ENCODE measurements around the gene THY1.
"Not testable (repeated sequence)": the region's sequence is repeated elsewhere in the genome, so short reads cannot be mapped to it uniquely, and the experiment has no call there.

THY1 gene

GRCh38 chr11:119417726-119418540 is 5.0 kb downstream of the THY1 start:
- DNase-seq: no peak

DNA sequence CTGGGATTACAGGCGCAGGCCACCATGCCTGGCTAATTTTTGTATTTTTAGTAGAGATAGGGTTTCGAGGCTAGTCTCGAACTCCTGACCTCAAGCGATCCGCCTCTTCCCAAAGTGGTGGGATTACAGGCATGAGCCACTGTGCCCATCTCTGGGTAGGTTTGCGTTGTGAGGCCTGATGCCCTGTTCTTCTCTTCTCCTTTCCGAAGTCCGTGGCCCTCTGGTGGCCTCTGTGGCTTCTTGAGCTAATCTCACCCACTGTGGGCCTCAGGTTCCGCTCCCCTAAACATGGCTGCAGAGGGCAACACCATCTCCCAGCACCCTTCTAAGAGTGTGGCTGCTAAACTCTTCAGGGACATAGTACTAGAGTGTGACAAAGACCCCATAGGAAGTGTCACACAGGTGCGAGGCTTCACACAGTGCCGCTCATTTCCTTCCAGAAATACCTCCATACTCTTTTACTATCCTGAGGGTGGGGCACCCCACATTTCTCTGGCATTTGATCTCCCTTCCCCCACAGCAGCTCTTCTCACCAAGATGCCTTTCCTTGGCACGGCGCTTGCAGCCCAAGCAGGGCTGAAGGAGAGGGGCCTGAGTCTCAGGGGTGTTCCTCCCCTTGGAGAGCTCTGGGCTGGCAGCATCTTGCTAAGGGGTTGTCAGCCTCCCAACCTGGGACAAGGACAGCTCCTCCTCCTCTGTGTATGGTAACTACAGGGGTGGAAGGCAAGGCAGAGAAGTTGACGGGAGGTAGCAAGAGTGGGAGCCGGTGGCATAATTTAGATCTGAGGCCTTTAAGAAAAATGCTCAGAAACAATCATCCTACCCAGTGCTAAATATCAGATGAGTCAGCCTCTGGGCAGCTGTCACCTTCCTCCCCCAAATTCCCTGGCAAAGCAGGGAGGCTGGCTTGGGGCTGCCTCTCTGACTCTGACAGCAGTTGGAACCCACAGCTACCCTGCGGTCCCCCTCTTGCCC is 6.1 kb downstream of the THY1 start:
- DNase-seq: no peak

GRCh38 chr11:119415966-119416365 is 7.0 kb downstream of the THY1 start:
- no peak for DNase-seq

- DNase-seq: no peak
Observed at GRCh38 chr11:119415517-119415916, 7.5 kb downstream of the THY1 start.

GRCh38 chr11:119414734-119415133 is 8.2 kb downstream of the THY1 start:
- DNase-seq: no peak

- DNase-seq: no peak
Observed at GRCh38 chr11:119414321-119414720, 8.7 kb downstream of the THY1 start.

- DNase-seq: no peak
Observed at GRCh38 chr11:119412072-119412471, 10.9 kb downstream of the THY1 start.

DNA sequence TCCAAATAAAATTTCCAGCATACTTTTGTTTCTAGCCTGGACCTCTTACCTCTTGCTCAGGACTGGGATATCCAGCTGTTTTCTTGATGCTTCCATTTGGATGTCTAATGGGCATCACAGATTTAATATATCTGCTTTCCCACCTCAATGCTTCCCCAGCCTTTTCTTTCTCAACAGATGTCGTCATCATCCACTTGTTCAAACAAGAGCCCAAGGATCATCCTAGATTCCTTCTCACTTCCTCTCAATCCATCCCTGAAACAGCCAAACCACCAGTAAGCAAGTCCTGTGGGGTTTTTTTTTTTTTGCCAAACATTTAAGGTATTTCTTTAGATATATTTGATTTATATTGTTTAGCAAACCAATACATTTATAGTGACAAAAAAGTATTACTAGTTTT is 12.5 kb downstream of the THY1 start:
- no peak for DNase-seq

DNA sequence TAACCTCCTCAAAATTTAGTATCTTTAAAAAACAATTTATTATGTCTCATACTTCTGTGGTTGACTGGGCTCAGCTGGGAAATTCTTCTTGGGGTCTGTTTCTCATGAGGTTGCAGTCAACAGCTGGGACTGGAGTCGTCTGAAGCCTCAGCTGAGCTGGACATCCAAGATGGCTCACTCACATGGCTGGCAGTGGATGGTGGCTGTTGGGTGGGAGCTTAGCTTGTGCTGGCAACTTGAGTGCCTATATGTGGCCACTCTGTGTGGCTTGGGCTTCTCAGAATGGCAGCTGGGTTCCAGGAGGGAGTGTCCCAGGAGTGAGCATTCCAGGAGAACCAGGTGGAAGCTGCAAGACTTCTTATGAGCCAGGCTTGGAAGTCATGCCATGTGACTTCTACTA is 13.2 kb downstream of the THY1 start:
- no peak for DNase-seq

GRCh38 chr11:119406005-119406404 is 17.0 kb downstream of the THY1 start:
- DNase-seq: no peak

DNA sequence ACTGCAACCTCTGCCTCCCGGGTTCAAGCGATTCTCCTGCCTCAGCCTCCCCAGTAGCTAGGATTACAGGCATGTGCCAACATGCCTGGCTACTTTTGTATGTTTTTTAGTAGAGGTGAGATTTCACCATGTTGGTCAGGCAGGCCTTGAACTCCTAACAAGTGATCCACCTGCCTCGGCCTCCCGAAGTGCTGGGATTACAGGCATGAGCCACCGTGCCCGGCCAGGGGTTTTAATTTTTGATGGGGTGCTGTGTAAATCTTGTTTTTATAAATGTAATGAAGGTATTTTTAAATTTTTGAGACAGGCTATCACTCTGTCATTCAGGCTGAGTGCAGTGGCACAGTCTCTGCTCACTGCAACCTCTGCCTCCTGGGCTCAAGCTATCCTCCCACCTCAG is 17.5 kb downstream of the THY1 start:
- DNase-seq: not testable (repeated sequence)

DNA sequence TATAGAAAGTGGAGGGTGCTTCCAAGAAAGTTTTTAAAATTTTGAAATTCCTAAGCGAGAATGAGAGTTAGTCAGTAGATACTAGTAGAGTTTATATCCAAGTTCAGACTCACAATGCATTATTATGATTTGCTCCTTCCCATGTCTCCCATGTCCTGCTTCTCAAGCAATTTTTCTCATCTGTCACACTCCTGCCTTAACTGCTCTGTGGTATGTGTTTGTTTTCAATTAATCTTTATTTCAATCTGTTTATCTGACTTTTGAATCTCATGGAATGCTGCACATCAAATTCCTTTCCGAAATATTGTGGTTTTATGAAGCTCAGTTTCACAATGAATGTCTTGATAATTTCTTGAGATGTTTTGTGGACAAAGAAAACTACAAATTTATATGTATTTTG is 18.1 kb downstream of the THY1 start:
- no peak for DNase-seq

DNA sequence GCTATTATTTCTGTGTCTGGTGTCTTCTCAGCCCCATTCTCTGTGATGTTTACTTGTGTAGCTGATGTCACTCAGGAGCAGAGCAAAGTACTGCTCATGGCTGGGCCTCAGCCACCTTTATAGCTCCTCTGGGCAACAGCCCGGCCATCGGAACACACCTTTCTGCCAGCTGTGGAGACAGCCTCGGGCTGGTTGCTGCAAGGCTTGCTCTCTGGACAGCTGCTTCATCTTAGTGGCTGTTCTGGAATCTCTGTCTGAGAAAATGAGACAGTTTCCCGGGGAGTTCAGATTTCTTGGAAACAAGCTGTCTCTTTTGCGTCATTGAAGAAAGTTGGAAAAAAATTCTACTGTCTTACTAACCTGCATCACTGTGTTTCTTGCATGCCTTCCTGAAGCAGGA is 20.0 kb downstream of the THY1 start:
- no peak for DNase-seq

- no peak for DNase-seq
Observed at GRCh38 chr11:119402470-119402869, 20.5 kb downstream of the THY1 start.

- no peak for DNase-seq
Observed at GRCh38 chr11:119400860-119401259, 22.1 kb downstream of the THY1 start.

GRCh38 chr11:119397740-119398139 is 25.2 kb downstream of the THY1 start:
- DNase-seq: no peak

- DNase-seq: no peak
Observed at GRCh38 chr11:119396835-119397234, 26.1 kb downstream of the THY1 start.

DNA sequence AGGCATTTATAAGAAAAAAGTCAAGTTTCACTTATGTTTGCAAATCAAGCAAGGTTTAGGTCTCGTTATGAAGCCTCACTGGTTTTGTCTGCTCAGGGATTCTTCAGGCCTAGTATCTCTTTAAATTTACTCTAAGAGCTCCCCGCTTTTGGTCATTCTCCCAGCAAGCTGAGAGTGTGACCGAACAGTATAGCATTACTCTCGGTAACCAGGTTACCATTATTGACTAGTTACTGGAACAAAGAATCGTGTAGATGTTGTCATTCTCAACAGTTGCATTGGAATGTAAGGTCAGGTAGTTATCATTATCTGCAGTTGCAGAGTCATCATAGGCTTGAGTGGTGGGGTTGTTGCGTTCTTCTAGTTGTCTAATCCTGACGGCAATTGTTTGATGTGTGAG is 31.7 kb downstream of the THY1 start:
- no peak for DNase-seq

DNA sequence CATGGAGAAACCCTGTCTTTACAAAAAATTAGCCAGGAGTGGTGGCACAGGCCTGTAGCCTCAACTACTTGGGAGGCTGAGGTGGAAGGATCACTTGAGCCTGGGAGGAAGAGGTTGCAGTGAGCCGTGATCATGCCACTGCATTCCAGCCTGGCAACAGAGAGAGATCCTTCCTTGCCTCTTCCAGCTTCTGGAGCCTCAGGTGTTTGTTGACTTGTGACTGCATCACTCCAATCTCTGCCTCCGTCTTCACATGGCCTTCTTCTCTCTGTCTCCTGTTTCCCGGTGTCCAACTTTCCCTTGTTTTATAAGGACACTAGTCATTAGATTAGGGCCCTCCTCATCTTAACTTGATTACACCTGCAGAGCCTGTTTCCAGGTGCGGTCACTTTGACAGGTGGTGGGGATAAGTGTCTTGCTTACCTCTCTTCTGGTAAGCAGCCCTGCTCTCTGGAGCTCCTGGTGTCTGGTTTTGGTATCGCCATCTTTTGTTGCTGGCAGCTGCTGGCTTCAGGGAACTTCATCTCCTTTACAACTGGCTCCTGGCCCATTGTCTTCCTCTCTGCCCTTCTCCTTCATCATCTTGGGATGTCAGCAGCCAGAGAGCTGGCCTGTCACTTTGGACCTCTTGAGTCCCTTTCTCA is 33.2 kb downstream of the THY1 start:
- DNase-seq: peak in 1 of 2 donors; percentile 14

GRCh38 chr11:119388103-119388502 is 34.9 kb downstream of the THY1 start:
- no peak for DNase-seq

GRCh38 chr11:119384332-119384731 is 38.6 kb downstream of the THY1 start:
- no peak for DNase-seq

GRCh38 chr11:119382513-119382912 is 40.5 kb downstream of the THY1 start:
- DNase-seq: not testable (repeated sequence)

- no peak for DNase-seq
Observed at GRCh38 chr11:119382101-119382500, 40.9 kb downstream of the THY1 start.

Data from activated CD4-positive, alpha-beta T cell treated with anti-CD3 and anti-CD28 coated beads for 4 hours (primary cell).